NCI-H460 (cell line): ENCODE measurements around the gene FAM181A. TPM values are rescaled to one million over a fixed set of nuclear protein-coding genes. Genes with fewer than 3 reads are reported as not detected.

ENCODE experiments used
- DNase-seq: peaks from one replicate; pipeline ENCODE4 v3.0.0-alpha.2; 2016; ENCODE audit warnings: low read depth; ENCODE audit errors: extremely low read depth
- total RNA-seq: library from RNA; depleted of rRNA; stranded (reverse); fragments of >200 nt; shearing (Covaris generic); gene quantifications from 2 replicates; pipeline ENCODE4 v1.2.3, GENCODE V29; 2014

FAM181A gene
- total RNA-seq, 1 experiment from 2014 or later, result not detected

DNA sequence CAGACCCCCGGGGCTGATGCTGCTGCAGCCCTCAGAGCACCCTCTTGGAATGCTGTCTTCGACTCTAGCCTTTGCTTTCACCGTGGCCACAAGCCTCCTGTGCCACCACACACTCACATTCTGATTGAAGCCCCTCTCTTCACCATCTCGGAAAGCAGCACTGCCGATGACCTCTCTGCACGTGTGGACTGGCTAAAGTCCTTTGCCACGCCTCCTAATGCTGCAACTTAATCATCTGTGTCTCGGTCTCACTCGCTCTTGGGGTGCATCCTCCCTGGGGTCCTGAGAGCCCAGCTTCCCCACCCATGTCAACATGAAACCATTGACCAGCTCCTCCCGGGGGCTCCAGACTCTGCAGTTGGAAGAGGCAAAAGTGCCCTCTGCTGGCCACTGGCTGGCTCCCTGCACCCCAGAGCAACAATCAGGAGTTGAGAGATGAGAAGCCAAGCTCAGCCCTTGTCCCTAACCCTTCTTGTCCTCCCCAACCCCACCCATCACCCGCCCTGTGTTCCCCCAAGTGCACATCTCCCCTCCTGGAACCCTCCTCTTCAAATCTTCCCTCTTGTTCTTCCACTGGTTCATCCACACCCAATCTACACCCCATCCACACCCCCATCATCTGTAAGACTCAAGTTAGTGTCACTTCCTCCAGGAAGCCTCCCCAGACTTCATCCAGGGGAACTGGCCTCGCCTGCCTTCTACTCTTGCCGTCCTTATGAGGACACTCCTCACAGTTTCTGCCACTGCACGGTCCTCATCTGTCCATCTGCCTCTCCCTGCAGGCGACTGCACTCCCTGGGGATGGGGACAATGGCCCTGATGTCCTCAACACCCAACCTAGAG lies 23.6 kb upstream of the FAM181A start:
- DNase-seq, result peak; percentile 3

GRCh38 chr14:93905623-93906022 lies 21.5 kb upstream of the FAM181A start:
- DNase-seq, result no peak

GRCh38 chr14:93906341-93907329 lies 20.5 kb upstream of the FAM181A start:
- peak; percentile 66 for DNase-seq

- DNase-seq, result no peak
Observed at GRCh38 chr14:93909429-93910128, 17.6 kb upstream of the FAM181A start.

DNA sequence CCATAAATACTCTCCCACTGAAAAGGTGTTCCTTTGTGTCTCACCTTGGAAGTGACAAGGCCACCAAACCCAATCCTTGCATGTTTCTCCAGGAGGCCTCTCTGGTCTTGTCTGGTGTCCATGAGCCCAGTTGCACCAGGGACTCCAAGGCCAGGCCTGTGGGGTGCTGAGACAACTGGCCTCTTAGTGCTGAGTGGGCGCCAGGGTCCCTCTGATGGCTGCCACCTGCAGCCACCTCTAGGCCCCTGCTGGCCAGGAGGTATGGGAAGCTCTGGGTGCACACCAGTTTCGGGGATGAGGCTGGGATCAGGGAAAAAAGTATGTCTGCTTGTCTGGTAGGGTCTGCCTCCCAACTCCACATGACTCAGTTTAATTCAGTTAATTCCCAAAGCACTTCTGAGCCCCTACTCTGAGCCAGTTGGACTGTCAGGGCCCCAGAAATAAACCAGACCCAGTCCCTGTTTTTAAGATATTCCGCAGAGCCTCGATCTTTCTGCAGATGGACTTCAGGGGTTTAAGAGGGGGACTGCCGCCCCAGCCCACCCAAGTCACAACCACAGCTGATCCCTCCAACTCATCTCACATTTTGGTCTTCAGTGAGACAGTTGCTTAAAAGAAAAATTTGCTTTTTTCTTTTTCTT lies 15.0 kb upstream of the FAM181A start:
- no peak for DNase-seq

GRCh38 chr14:93912782-93913181 lies 14.4 kb upstream of the FAM181A start:
- no peak for DNase-seq

GRCh38 chr14:93914278-93914677 lies 12.9 kb upstream of the FAM181A start:
- no peak for DNase-seq

DNA sequence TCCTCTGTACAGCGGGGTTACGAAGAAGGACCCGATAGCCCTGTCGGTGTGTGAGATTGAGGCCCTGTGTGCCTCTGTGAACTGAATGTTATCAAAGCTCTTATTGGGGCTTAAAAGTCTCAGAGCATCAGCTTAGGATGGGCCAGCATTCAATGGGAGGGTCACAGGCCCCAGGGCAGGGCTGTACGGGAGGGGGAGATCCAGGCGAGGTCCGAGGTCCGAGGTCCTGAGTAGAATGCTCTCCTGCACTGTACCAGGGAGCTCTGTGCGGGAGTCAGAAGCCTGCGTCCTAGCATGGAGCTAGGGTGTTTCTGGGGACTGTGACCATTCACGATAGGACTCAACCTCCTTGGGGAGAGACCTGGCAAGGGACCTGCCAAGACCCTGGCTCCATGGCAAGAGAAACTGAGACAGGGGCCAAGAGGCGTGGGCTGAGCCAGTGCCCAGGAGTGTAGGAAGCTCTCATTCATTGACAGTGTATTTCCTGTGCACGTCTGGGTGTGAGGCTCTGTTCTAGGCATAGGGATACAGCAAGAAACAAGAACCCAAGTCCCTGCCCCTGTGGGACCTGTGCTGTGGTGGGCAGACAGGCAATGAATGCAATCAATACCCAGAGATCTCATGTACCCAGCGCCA lies 12.0 kb upstream of the FAM181A start:
- no peak for DNase-seq

DNA sequence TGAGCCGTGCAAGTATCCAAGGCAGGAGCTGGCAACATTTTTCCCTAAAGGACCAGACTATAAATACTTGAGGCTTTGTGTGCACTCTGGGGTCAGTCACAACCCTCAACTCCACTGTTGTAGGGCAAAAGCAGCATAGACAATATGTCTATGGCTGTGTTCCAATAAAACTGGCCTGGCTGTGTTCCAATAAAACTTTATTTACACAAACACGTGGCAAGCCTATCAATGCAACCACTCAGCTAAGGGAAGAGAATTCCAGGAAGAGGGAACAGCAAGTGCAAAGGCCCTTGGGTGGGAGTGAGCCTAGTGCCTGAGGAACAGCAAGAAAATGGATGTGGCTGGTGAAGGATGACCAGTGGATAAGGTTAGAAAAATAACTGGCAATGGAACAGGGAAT lies 11.3 kb upstream of the FAM181A start:
- no peak for DNase-seq

- no peak for DNase-seq
Observed at GRCh38 chr14:93916498-93916897, 10.6 kb upstream of the FAM181A start.

DNA sequence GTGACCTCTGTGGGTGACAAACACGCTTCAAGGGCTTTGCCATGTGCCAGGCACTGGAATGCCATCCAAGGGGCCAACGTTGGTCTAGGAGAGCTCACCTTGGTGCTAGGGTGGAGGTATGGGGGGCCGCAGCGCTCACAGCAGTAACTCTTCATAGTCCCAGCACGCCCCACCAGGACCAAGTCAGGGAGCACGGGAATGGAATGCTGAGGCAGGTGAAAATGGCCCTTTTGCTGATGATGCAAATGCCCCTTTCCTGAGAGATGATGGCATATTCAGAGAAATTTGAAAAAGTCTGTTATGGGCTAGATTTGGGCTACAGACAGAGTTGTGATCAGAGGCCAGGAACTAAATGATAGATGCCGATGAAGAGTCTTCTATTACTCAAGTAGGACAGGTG lies 10.0 kb upstream of the FAM181A start:
- no peak for DNase-seq

GRCh38 chr14:93921001-93921806 lies 5.9 kb upstream of the FAM181A start:
- no peak for DNase-seq

DNA sequence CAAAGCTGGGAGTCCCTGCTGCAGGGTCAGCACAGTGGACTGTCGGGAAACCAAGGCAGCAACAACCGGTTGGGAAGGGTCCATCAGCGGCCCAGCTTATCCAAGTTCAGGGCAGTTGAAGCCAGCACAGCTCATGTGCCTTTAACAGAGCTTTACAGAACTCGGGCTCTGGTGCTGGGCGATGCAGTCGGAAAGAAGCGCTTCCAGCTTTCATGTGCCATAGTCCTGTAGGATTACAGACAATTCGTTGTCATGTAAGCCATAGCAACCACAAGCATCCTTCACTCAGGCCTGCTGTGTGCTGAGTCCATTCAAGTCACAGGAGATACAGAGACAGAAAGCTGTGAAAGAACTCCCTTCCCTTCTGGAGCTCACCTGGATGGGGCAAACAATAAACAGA lies 3.5 kb upstream of the FAM181A start:
- DNase-seq, result no peak

GRCh38 chr14:93924592-93925355 lies 2.4 kb upstream of the FAM181A start:
- DNase-seq, result no peak

DNA sequence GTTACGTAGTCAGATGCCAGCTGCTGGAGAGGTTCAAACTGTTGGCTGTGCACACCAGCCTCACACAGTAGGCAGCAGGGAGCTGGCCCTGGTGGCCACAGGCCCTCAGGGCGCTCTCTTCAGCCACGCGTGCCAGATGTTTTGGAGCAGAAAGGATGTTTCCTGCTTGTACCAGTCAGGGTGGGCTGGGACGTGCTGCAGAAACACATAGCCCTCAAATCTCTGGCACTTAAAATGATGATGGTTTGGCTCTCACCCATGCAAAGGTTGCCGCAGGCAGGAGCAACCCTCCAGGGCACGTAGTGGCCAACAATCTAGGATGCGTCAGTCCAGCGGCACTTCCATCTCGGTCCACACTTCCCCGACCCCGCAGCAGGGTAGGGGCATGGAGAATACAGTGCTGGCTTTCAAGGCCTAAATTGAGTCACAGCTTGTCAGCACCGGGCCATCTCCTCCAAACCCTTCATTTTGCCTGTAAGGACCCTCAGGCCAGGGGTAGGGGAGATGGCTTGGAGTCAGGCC lies 1.7 kb upstream of the FAM181A start:
- no peak for DNase-seq

DNA sequence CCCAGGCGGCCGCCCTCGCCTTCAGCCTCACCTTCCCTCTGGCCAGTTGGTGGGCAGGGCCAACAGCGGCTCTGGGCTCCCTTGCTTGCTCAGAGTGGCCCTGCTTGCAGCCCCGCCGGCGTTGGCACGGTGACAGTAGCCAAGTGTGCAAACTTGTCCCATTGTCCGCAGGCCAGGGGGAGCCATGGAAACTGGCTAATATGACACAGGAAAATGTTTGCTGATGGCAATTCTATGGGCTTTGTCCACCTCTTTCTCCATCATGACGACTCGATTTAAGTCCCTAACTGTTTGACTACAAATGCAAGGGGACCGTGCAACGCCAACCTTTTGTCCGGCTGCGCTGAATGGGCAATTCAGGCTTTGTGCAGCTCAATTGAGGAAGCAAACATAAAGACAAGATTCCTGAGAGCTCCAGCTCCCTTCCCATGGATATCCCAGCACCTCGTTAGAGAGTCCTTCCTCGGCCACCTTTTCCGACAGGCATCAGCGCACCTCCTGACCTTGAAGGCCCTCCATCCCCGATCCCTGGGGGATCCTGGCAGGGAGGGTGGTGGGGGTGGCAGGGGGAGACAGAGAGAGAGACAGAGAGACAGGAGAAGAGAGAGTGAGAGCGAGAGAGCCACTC lies 785 bp upstream of the FAM181A start:
- no peak for DNase-seq

GRCh38 chr14:93927800-93928145 lies 629 bp downstream of the FAM181A start:
- no peak for DNase-seq
